ENCODE measurements around the gene TEX14. TPM values are rescaled to one million over a fixed set of nuclear protein-coding genes. Genes with fewer than 3 reads are reported as not detected.
A peak's percentile ranks its signal among the peaks of the same experiment; 100 is the strongest.

TEX14 gene
- total RNA-seq, 1 experiment from 2014 or later = not detected

DNA sequence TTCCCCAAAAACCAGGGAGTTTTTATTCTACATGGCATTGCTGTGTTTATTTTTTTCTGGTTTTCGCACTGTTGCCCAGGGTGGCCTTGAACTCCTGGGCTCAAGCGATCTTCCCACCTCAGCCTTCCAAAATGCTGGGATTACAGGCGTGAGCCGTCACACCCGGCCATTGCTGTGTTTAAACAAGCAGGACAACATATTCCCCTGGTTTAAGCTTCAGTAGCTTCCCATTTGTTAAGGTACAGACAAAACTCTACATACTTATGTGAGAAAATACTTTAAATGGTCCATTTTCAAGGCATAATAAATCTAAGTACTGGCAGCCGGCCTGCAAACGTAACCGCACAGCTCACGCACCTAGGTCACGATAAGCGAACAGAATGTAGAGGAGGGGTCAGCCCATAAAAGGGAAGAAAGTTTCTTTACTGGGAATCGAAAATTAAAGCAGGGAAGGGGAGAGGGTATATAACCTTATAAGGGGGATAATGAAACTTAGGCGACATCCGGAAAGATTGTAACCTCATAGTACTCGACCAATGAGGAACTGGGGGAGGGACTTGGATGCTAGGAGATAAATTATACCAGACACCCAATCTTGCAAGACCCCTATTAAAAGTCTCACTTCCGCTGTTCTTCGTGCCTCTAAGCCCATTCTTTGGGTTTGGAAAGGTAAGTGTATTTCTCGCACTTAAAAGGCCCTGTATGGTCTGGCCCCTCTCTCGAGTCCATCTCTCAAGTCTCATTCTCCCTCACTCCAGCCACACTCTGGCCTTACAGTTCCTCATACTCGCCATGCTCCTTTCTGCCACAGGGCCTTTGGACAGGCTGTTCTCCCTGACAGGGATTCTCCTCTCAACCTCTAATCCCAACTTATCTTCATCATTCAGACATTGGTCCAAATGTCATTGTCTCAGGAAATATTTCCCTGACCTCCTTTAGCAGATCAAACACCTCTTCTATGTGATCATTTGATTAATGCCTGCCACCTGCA is 59.2 kb downstream of the TEX14 start:
- no peak for DNase-seq (ENCODE audit: unreplicated experiment)
- TF ChIP-seq, protein P1, sequence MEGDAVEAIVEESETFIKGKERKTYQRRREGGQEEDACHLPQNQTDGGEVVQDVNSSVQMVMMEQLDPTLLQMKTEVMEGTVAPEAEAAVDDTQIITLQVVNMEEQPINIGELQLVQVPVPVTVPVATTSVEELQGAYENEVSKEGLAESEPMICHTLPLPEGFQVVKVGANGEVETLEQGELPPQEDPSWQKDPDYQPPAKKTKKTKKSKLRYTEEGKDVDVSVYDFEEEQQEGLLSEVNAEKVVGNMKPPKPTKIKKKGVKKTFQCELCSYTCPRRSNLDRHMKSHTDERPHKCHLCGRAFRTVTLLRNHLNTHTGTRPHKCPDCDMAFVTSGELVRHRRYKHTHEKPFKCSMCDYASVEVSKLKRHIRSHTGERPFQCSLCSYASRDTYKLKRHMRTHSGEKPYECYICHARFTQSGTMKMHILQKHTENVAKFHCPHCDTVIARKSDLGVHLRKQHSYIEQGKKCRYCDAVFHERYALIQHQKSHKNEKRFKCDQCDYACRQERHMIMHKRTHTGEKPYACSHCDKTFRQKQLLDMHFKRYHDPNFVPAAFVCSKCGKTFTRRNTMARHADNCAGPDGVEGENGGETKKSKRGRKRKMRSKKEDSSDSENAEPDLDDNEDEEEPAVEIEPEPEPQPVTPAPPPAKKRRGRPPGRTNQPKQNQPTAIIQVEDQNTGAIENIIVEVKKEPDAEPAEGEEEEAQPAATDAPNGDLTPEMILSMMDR (IDR thresholded peaks at IDR 0.05; ENCODE audit: unreplicated experiment) = no peak
- Mint-ChIP-seq H3K36me3 (ENCODE audit: insufficient read depth, unreplicated experiment) (no peaks in the 10 kb centered on the region), H3K27ac (ENCODE audit: low read depth, unreplicated experiment) (no peak overlapping the region), H3K27me3 (ENCODE audit: insufficient read depth, unreplicated experiment) (no peaks in the 10 kb centered on the region), H3K4me3 (ENCODE audit: unreplicated experiment) (peak overlapping the region; percentile 3), H3K9me3 (ENCODE audit: unreplicated experiment) (no peaks in the 10 kb centered on the region), H3K4me1 (ENCODE audit: insufficient read depth, unreplicated experiment) (peaks cover 6% of the 10 kb centered on the region)
- CTCF ChIA-PET = interaction anchor here (0.6 to 2.6 kb wide), 16 partner anchors 7 to 325 kb away, joined by 3 to 11 read pairs (median 4); no protein-coding TSS in a partner anchor
- POLR2A ChIA-PET = interaction anchor here (0.5 to 3.8 kb wide), 60 partner anchors 8 to 986 kb away, joined by 3 to 85 read pairs (median 6); partner anchors contain the start of genes CLTC, DHX40, MTMR4 and PPM1E
- intact Hi-C loops (cut with micrococcal nuclease) = no loop called here
- TSS peak; percentile 100 for BruUV-seq (replicated peaks)

DNA sequence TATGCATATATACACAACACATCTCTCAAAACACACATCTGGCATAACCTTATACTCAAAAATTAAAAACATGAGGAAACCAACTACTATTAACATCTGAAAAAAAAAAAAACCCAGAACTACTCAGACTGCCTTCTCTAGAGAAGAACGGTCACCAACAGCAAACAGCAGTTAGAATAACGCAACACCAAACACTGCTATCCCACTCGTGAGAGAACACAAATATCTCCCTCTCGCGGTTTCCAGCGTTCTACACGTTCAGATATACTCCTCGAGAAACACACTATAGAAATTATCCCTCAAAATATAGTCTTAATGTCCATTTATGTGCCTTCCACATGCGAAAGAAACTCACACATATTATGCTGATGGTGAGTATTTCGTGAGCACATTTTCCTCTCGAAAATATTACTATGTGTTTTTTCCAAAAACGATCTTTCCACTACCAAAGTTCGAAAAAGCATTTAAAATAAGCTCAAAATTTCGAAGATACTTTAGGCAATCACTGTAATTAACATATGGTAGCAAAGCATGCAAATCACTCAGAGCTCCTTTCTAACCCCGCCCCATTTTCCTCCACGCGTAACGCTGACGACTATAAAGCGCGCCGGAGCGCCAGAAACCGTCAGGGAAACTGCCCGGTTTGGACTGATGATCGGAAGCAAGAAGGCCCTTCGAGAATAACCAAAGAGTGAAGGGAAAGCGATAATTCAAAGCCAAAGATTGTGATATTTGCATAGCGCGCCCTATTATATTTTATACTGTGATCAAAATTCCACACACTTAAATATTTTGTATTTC is 60.1 kb downstream of the TEX14 start:
- peak; percentile 98 for DNase-seq (ENCODE audit: unreplicated experiment)
- H3K4me3 Mint-ChIP-seq (ENCODE audit: unreplicated experiment) = no peak overlapping the region
- intact Hi-C loops (cut with micrococcal nuclease) = loop anchor here (1.0 to 2.0 kb wide), 6 partner anchors 28 to 113 kb away; partner anchors contain the start of genes RAD51C and TEX14
- no peak overlapping the region for H3K27ac Mint-ChIP-seq (ENCODE audit: low read depth, unreplicated experiment)
- TF ChIP-seq, protein P1 (IDR thresholded peaks at IDR 0.05; ENCODE audit: unreplicated experiment) = no peak
- ChIA-PET POLR2A (interaction anchor here (0.5 to 3.8 kb wide), 67 partner anchors 9 to 1914 kb away, joined by 3 to 85 read pairs (median 5); partner anchors contain the start of genes CLTC, DHX40, MTMR4 and PPM1E), CTCF (interaction anchor here (0.5 to 2.6 kb wide), 19 partner anchors 8 to 324 kb away, joined by 3 to 11 read pairs (median 4); no protein-coding TSS in a partner anchor)
- no peaks in the 10 kb centered on the region for H3K36me3 Mint-ChIP-seq (ENCODE audit: insufficient read depth, unreplicated experiment)
- no peaks in the 10 kb centered on the region for H3K27me3 Mint-ChIP-seq (ENCODE audit: insufficient read depth, unreplicated experiment)
- H3K4me1 Mint-ChIP-seq (ENCODE audit: insufficient read depth, unreplicated experiment) = peaks cover 6% of the 10 kb centered on the region
- no TSS peak for BruUV-seq (replicated peaks)
- H3K9me3 Mint-ChIP-seq (ENCODE audit: unreplicated experiment) = no peaks in the 10 kb centered on the region

DNA sequence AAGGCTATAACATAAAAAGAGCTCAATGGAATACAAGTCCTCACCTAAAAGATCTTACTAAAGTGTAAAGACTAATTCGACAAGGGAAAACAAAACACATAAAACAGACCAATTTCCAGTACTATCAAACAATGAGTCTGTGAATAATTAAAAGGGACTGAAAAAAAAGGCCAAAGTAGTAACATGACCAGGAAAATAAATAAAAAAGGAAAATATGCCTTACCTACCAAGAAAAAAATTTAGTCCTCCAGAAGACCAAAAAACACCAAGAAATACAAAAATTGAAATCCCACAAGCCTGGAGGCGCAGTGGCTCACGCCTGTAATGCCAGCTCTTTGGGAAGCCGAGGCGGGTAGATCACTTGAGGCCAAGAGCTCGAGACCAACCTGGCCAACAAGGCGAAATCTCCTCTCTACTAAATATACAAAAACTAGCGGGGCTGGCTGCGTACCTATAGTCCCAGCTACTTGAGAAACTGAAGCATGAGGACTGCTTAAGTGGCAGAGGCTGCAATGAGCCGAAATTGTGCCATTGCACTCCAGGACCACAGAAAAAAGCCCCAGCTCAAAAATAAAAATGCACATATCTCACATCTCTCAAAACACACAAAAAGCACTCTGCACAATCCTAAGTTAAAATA is 60.8 kb downstream of the TEX14 start:
- Mint-ChIP-seq H3K36me3 (ENCODE audit: insufficient read depth, unreplicated experiment) (no peaks in the 10 kb centered on the region), H3K4me1 (ENCODE audit: insufficient read depth, unreplicated experiment) (peaks cover 6% of the 10 kb centered on the region), H3K27me3 (ENCODE audit: insufficient read depth, unreplicated experiment) (no peaks in the 10 kb centered on the region), H3K9me3 (ENCODE audit: unreplicated experiment) (no peaks in the 10 kb centered on the region), H3K4me3 (ENCODE audit: unreplicated experiment) (no peak overlapping the region), H3K27ac (ENCODE audit: low read depth, unreplicated experiment) (no peak overlapping the region)
- ChIA-PET POLR2A (interaction anchor here (0.6 to 3.8 kb wide), 35 partner anchors 10 to 1199 kb away, joined by 3 to 85 read pairs (median 6); partner anchors contain the start of genes MTMR4, RAD51C and TEX14), CTCF (interaction anchor here (0.5 to 2.6 kb wide), 10 partner anchors 15 to 392 kb away, joined by 3 to 11 read pairs (median 4); no protein-coding TSS in a partner anchor)
- TSS peak; percentile 98 for BruUV-seq (replicated peaks)
- TF ChIP-seq, protein P1 (IDR thresholded peaks at IDR 0.05; ENCODE audit: unreplicated experiment) = no peak
- intact Hi-C loops (cut with micrococcal nuclease) = loop anchor here (1.0 to 2.0 kb wide), 6 partner anchors 28 to 113 kb away; partner anchors contain the start of genes RAD51C and TEX14
- no peak for DNase-seq (ENCODE audit: unreplicated experiment)
